GM23338 (cell line): ENCODE measurements around the gene SH3BP4.

ENCODE experiments used
- CREB1 ChIP-seq: fragments of 250-450 bp; sonication (Bioruptor Pico); IDR thresholded peaks from 2 replicates; pipeline ENCODE4 v1.5.0; 2020; ENCODE audit warnings: low read depth, mild to moderate bottlenecking, moderate library complexity
- EZH2 ChIP-seq: fragments of 200-600 bp; sonication (generic); IDR thresholded peaks from one replicate; pipeline ENCODE4 v1.8.0; 2017; ENCODE audit warnings: antibody characterized with exemption, mild to moderate bottlenecking, low read depth; ENCODE audit not compliant: unreplicated experiment
- EZH2phosphoT487 ChIP-seq: fragments of 200-600 bp; sonication (generic); IDR thresholded peaks from one replicate; pipeline ENCODE4 v1.8.1; 2018; ENCODE audit warnings: antibody characterized with exemption; ENCODE audit not compliant: unreplicated experiment
- NANOG ChIP-seq: IDR thresholded peaks from 2 replicates; pipeline ENCODE4 v1.6.1; 2016; ENCODE audit warnings: antibody characterized with exemption, borderline replicate concordance
- POLR2AphosphoS5 ChIP-seq: IDR thresholded peaks from 2 replicates; pipeline ENCODE4 v1.6.1; 2016; ENCODE audit warnings: antibody characterized with exemption, low read depth
- TF ChIP-seq, protein P1 (sequence below), 2 experiments: fragments of 200-600 bp in 1 of 2; sonication (generic) in 1 of 2; conservative IDR thresholded peaks; 2 replicates each; pipeline versions ENCODE4 v1.5.1 to v1.6.1; 2016 to 2017; ENCODE audit warnings: antibody characterized with exemption in 2 of 2, low read depth in 2 of 2, mild to moderate bottlenecking in 2 of 2, moderate library complexity in 1 of 2
- TF ChIP-seq, protein P2 (sequence below): IDR thresholded peaks from 2 replicates; pipeline ENCODE4 v1.6.1; 2016; ENCODE audit warnings: antibody characterized with exemption

GRCh38 chr2:235001237-235002133 is 49.7 kb downstream of the SH3BP4 start:
- TF ChIP-seq, protein P1, sequence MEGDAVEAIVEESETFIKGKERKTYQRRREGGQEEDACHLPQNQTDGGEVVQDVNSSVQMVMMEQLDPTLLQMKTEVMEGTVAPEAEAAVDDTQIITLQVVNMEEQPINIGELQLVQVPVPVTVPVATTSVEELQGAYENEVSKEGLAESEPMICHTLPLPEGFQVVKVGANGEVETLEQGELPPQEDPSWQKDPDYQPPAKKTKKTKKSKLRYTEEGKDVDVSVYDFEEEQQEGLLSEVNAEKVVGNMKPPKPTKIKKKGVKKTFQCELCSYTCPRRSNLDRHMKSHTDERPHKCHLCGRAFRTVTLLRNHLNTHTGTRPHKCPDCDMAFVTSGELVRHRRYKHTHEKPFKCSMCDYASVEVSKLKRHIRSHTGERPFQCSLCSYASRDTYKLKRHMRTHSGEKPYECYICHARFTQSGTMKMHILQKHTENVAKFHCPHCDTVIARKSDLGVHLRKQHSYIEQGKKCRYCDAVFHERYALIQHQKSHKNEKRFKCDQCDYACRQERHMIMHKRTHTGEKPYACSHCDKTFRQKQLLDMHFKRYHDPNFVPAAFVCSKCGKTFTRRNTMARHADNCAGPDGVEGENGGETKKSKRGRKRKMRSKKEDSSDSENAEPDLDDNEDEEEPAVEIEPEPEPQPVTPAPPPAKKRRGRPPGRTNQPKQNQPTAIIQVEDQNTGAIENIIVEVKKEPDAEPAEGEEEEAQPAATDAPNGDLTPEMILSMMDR (conservative IDR thresholded peaks at IDR 0.05; ENCODE audit: low read depth in 2 of 2), result no peak
- TF ChIP-seq, protein P2, sequence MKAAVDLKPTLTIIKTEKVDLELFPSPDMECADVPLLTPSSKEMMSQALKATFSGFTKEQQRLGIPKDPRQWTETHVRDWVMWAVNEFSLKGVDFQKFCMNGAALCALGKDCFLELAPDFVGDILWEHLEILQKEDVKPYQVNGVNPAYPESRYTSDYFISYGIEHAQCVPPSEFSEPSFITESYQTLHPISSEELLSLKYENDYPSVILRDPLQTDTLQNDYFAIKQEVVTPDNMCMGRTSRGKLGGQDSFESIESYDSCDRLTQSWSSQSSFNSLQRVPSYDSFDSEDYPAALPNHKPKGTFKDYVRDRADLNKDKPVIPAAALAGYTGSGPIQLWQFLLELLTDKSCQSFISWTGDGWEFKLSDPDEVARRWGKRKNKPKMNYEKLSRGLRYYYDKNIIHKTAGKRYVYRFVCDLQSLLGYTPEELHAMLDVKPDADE, result no peak
- TF ChIP-seq EZH2phosphoT487 (no peak), CREB1 (no peak), EZH2 (no peak), POLR2AphosphoS5 (no peak), NANOG (no peak)
